Loucy (cell line): ENCODE measurements around the gene IGF1R.
A peak's percentile ranks its signal among the peaks of the same experiment; 100 is the strongest.

Source experiments
- H2AFZ ChIP-seq: fragments of 200-600 bp; sonication (generic); 2 replicates; pipeline ENCODE4 v1.6.0; 2016; ENCODE audit warnings: antibody characterized with exemption, mild to moderate bottlenecking, low read length, moderate library complexity
- H3F3A ChIP-seq: fragments of 200-600 bp; 2 replicates; pipeline ENCODE4 v1.6.0; 2016; ENCODE audit warnings: antibody characterized with exemption, low read depth, mild to moderate bottlenecking
- H3K27me3 ChIP-seq: fragments of 200-600 bp; sonication (generic); 2 replicates; pipeline ENCODE4 v1.6.1; 2014; ENCODE audit warnings: low read length, mild to moderate bottlenecking; ENCODE audit not compliant: insufficient read depth, poor library complexity, severe bottlenecking
- H3K36me3 ChIP-seq: fragments of 200-600 bp; sonication (generic); 2 replicates; pipeline ENCODE4 v1.6.1; 2016; ENCODE audit warnings: low read length; ENCODE audit not compliant: insufficient read depth
- H3K4me1 ChIP-seq: fragments of 200-600 bp; sonication (generic); 2 replicates; pipeline ENCODE4 v1.5.1; 2014; ENCODE audit warnings: low read length, mild to moderate bottlenecking; ENCODE audit not compliant: insufficient read depth, poor library complexity, severe bottlenecking
- H3K4me2 ChIP-seq: fragments of 200-600 bp; sonication (generic); 2 replicates; pipeline ENCODE4 v1.6.0; 2014; ENCODE audit warnings: antibody characterized with exemption, low read length, low read depth, mild to moderate bottlenecking; ENCODE audit not compliant: poor library complexity, severe bottlenecking
- H3K4me3 ChIP-seq: fragments of 200-600 bp; sonication (generic); 2 replicates; pipeline ENCODE4 v1.5.1; 2014; ENCODE audit warnings: low read length, mild to moderate bottlenecking, mixed read lengths; ENCODE audit not compliant: poor library complexity, severe bottlenecking
- H3K79me2 ChIP-seq: fragments of 200-600 bp; sonication (generic); 2 replicates; pipeline ENCODE4 v1.6.1; 2014; ENCODE audit warnings: low read length; ENCODE audit not compliant: insufficient read depth
- H3K9ac ChIP-seq: fragments of 200-600 bp; sonication (generic); 2 replicates; pipeline ENCODE4 v1.6.0; 2014; ENCODE audit warnings: mild to moderate bottlenecking, low read depth, low read length, moderate library complexity; ENCODE audit not compliant: poor library complexity, severe bottlenecking
- H3K9me2 ChIP-seq: fragments of 200-600 bp; sonication (generic); replicated peaks from 2 replicates; pipeline ENCODE4 v1.6.1; 2016; ENCODE audit warnings: low read depth, low read length, mixed read lengths
- H3K9me3 ChIP-seq: fragments of 200-600 bp; sonication (generic); 2 replicates; pipeline ENCODE4 v1.6.1; 2014; ENCODE audit warnings: mild to moderate bottlenecking, antibody characterized with exemption, low read length, low read depth; ENCODE audit not compliant: insufficient read depth
- H4K20me1 ChIP-seq: fragments of 200-600 bp; sonication (generic); 2 replicates; pipeline ENCODE4 v1.6.0; 2014; ENCODE audit warnings: antibody characterized with exemption, low read length, mild to moderate bottlenecking; ENCODE audit not compliant: insufficient read depth, poor library complexity, severe bottlenecking
- CTCF ChIP-seq: fragments of 200-600 bp; sonication (generic); conservative IDR thresholded peaks from 2 replicates; pipeline ENCODE4 v1.5.1; 2014; ENCODE audit warnings: mild to moderate bottlenecking, antibody characterized with exemption, low read length
- EZH2phosphoT487 ChIP-seq: fragments of 200-600 bp; IDR thresholded peaks from 2 replicates; pipeline ENCODE4 v1.6.1; 2018; ENCODE audit warnings: antibody characterized with exemption, mild to moderate bottlenecking, moderate library complexity, borderline replicate concordance

The IGF1R gene

DNA sequence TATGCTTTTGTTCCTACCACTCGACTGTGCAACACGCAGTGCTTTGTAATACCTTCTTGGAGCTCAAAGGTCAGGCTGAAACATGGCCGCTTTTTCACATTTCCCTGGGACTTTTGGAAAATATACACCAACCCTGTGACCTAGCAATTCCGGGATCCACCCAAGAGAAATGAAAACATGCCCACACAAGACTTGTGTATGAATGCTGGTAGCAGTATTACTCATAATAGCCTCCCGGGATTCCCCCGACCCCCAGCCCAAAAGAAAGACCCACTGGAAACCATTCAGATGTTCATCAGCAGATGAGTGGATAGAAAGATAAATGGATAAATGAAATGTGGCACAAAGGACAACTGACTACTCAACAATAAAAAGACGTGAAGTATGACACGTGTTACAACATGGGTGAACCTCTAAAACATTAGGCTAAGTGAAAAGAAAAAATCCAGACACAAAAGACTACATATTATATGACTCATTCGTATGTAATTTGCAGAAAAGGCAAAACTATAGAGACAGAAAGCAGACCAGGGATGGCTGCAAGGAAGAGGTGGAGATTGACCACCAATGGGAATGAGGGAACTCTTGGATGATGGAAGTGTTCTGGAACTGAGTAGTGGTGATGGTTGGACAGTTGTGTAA is 255.2 kb downstream of the IGF1R start:
- no peak overlapping the region for H2AFZ ChIP-seq
- H3K4me1 ChIP-seq, result no peaks in the 10 kb centered on the region
- no peaks in the 10 kb centered on the region for H3F3A ChIP-seq
- TF ChIP-seq EZH2phosphoT487 (no peak), CTCF (no peak)
- no peaks in the 10 kb centered on the region for H3K79me2 ChIP-seq
- H3K4me3 ChIP-seq, result no peak overlapping the region
- H3K4me2 ChIP-seq, result no peak overlapping the region
- no peaks in the 10 kb centered on the region for H3K9me2 ChIP-seq
- no peak overlapping the region for H3K9ac ChIP-seq
- no peaks in the 10 kb centered on the region for H4K20me1 ChIP-seq
- H3K27me3 ChIP-seq, result no peaks in the 10 kb centered on the region
- H3K9me3 ChIP-seq, result no peaks in the 10 kb centered on the region
- H3K36me3 ChIP-seq, result peaks cover 30% of the 10 kb centered on the region; the same call in 1 of the 2 replicates

DNA sequence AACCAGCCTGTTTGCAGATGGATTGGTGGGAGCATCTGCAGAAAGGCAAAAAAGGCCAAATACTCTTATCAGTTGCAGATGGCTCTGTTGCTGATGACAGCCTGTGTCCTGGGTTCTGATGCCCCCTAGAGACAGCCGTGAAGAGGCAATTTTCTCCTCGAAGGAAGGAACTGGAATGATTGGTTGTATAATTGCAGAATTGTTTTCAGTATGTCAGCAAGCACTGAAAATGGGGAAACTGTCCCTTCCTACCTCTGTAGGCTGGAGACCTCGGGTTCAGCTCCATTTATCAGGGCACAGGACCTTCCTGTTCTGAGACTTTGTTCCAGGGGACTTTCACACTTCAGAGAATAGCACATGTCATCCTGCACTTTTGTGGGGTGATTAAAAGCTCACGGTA is 256.2 kb downstream of the IGF1R start:
- Histone ChIP-seq H3K9me3 (no peaks in the 10 kb centered on the region), H2AFZ (no peak overlapping the region), H3K79me2 (no peaks in the 10 kb centered on the region), H3K36me3 (peaks cover 27% of the 10 kb centered on the region; the same call in 1 of the 2 replicates), H3F3A (no peaks in the 10 kb centered on the region), H3K9me2 (no peaks in the 10 kb centered on the region), H3K4me1 (no peaks in the 10 kb centered on the region), H3K4me3 (no peak overlapping the region), H3K9ac (no peak overlapping the region), H4K20me1 (no peaks in the 10 kb centered on the region), H3K4me2 (no peak overlapping the region), H3K27me3 (no peaks in the 10 kb centered on the region)
- TF ChIP-seq EZH2phosphoT487, result no peak
- peak; percentile 80 for TF ChIP-seq CTCF

- H3K4me3 ChIP-seq, result no peak overlapping the region
- H3K36me3 ChIP-seq, result peaks cover 29% of the 10 kb centered on the region; the same call in 1 of the 2 replicates
- no peaks in the 10 kb centered on the region for H3K79me2 ChIP-seq
- no peaks in the 10 kb centered on the region for H3K9me2 ChIP-seq
- no peaks in the 10 kb centered on the region for H4K20me1 ChIP-seq
- H3K9me3 ChIP-seq, result no peaks in the 10 kb centered on the region
- TF ChIP-seq EZH2phosphoT487 (no peak), CTCF (no peak)
- H3K4me2 ChIP-seq, result no peak overlapping the region
- no peak overlapping the region for H3K9ac ChIP-seq
- no peaks in the 10 kb centered on the region for H3F3A ChIP-seq
- H3K4me1 ChIP-seq, result no peaks in the 10 kb centered on the region
- no peaks in the 10 kb centered on the region for H3K27me3 ChIP-seq
- no peak overlapping the region for H2AFZ ChIP-seq
Observed at GRCh38 chr15:98905963-98906711, 257.8 kb downstream of the IGF1R start.
